HepG2 (cell line): Measurements from ENCODE around the gene GFPT1. TPM values are rescaled to one million over a fixed set of nuclear protein-coding genes. Genes with fewer than 3 reads are reported as not detected.

Experiments
- CREB3 ChIP-seq: sonication (generic); formaldehyde crosslinking; IDR thresholded peaks from 2 replicates; pipeline ENCODE4 v1.5.0; 2020; ENCODE audit warnings: missing genetic modification reagents
- FOXP4 ChIP-seq: sonication (generic); formaldehyde crosslinking; IDR thresholded peaks from 2 replicates; pipeline ENCODE4 v1.4.0; 2020; ENCODE audit warnings: missing genetic modification reagents
- HDAC1 ChIP-seq: sonication (generic); formaldehyde crosslinking; IDR thresholded peaks from 2 replicates; pipeline ENCODE4 v1.5.1; 2020; ENCODE audit warnings: mild to moderate bottlenecking, missing genetic modification reagents
- HNF1A ChIP-seq, 2 experiments: sonication (generic) in 1 of 2; formaldehyde crosslinking in 1 of 2; IDR thresholded peaks; 2 replicates each; pipeline versions ENCODE4 v1.4.0 to v1.6.1; 2016 to 2020; ENCODE audit warnings: borderline replicate concordance in 1 of 2, low read depth in 1 of 2, mild to moderate bottlenecking in 1 of 2, missing genetic modification reagents in 1 of 2
- HOXA9 ChIP-seq: sonication (generic); formaldehyde crosslinking; IDR thresholded peaks from 2 replicates; pipeline ENCODE4 v1.8.1; 2022; ENCODE audit warnings: missing genetic modification reagents, mild to moderate bottlenecking, moderate library complexity, borderline replicate concordance
- KDM1A ChIP-seq: IDR thresholded peaks from 2 replicates; pipeline ENCODE4 v1.6.1; 2016; ENCODE audit warnings: missing compliant biosample characterization
- NCOA5 ChIP-seq: sonication (generic); formaldehyde crosslinking; IDR thresholded peaks from 2 replicates; pipeline ENCODE4 v1.4.0; 2020; ENCODE audit warnings: missing genetic modification reagents
- PHB2 ChIP-seq: fragments of 450-650 bp; IDR thresholded peaks from 2 replicates; pipeline ENCODE4 v1.6.1; 2018; ENCODE audit not compliant: partially characterized antibody
- PTBP1 ChIP-seq: fragments of 200-400 bp; formaldehyde crosslinking; IDR thresholded peaks from 2 replicates; pipeline ENCODE4 v1.6.1; 2018; ENCODE audit warnings: low read length, low read depth; ENCODE audit not compliant: poor library complexity, severe bottlenecking
- SATB2 ChIP-seq: sonication (generic); formaldehyde crosslinking; IDR thresholded peaks from 2 replicates; pipeline ENCODE4 v1.5.0; 2020; ENCODE audit warnings: missing genetic modification reagents
- ZNF292 ChIP-seq: sonication (generic); formaldehyde crosslinking; IDR thresholded peaks from 2 replicates; pipeline ENCODE4 v1.8.1; 2022; ENCODE audit warnings: mild to moderate bottlenecking, low read depth, missing genetic modification reagents, borderline replicate concordance
- ZNF33B ChIP-seq: sonication (generic); formaldehyde crosslinking; IDR thresholded peaks from 2 replicates; pipeline ENCODE4 v1.5.1; 2020; ENCODE audit warnings: mild to moderate bottlenecking, missing genetic modification reagents
- ZNF343 ChIP-seq: sonication (generic); formaldehyde crosslinking; IDR thresholded peaks from 2 replicates; pipeline ENCODE4 v1.4.0; 2020; ENCODE audit warnings: mild to moderate bottlenecking, missing genetic modification reagents
- ZNF510 ChIP-seq: sonication (generic); formaldehyde crosslinking; IDR thresholded peaks from 2 replicates; pipeline ENCODE4 v1.4.0; 2020; ENCODE audit warnings: low read depth, mild to moderate bottlenecking, missing genetic modification reagents
- ZNF619 ChIP-seq: sonication (generic); formaldehyde crosslinking; IDR thresholded peaks from 2 replicates; pipeline ENCODE4 v1.4.0; 2020; ENCODE audit warnings: mild to moderate bottlenecking, missing genetic modification reagents
- ZNF766 ChIP-seq: sonication (generic); formaldehyde crosslinking; IDR thresholded peaks from 2 replicates; pipeline ENCODE4 v1.5.0; 2020; ENCODE audit warnings: missing genetic modification reagents, borderline replicate concordance
- ZNF776 ChIP-seq: sonication (generic); formaldehyde crosslinking; IDR thresholded peaks from 2 replicates; pipeline ENCODE4 v1.4.0; 2020; ENCODE audit warnings: mild to moderate bottlenecking, missing genetic modification reagents
- ZSCAN29 ChIP-seq: sonication (generic); formaldehyde crosslinking; conservative IDR thresholded peaks from 2 replicates; pipeline ENCODE4 v1.4.0; 2020; ENCODE audit warnings: mild to moderate bottlenecking, missing genetic modification reagents
- polyA plus RNA-seq, 8 experiments: library from polyadenylated mRNA; depleted of rRNA in 3 of 8; stranded (reverse) in 7 of 8; unstranded in 1 of 8; fragments of >200 nt; fragmentation: Illumina TruSeq in 4 of 8; extraction: Trizol in 4 of 8; gene quantifications; 2 replicates each; pipeline versions ENCODE4 v1.2.1 to v1.2.3, GENCODE V29; 2011 to 2016; ENCODE audit warnings: low read depth in 4 of 8, missing spikeins in 1 of 8, mixed read lengths in 1 of 8; ENCODE audit not compliant: insufficient read depth in 1 of 8
- total RNA-seq, 5 experiments: library from RNA; depleted of rRNA; stranded (reverse); fragments of >200 nt; fragmentation: Illumina TruSeq; extraction: Trizol; gene quantifications; 2 replicates each; pipeline ENCODE4 v1.2.3, GENCODE V29; 2016; ENCODE audit warnings: low read depth in 1 of 5
- TF ChIP-seq, protein P1 (sequence below): sonication (generic); formaldehyde crosslinking; IDR thresholded peaks from 2 replicates; pipeline ENCODE4 v1.4.0; 2020; ENCODE audit warnings: missing genetic modification reagents, borderline replicate concordance

The GFPT1 gene
- total and polyA plus RNA-seq, 2 of the 13 experiments (the other 11 are each of a cell fraction or from before 2014, with no cell fraction given) = 24.0 to 84.9 TPM

DNA sequence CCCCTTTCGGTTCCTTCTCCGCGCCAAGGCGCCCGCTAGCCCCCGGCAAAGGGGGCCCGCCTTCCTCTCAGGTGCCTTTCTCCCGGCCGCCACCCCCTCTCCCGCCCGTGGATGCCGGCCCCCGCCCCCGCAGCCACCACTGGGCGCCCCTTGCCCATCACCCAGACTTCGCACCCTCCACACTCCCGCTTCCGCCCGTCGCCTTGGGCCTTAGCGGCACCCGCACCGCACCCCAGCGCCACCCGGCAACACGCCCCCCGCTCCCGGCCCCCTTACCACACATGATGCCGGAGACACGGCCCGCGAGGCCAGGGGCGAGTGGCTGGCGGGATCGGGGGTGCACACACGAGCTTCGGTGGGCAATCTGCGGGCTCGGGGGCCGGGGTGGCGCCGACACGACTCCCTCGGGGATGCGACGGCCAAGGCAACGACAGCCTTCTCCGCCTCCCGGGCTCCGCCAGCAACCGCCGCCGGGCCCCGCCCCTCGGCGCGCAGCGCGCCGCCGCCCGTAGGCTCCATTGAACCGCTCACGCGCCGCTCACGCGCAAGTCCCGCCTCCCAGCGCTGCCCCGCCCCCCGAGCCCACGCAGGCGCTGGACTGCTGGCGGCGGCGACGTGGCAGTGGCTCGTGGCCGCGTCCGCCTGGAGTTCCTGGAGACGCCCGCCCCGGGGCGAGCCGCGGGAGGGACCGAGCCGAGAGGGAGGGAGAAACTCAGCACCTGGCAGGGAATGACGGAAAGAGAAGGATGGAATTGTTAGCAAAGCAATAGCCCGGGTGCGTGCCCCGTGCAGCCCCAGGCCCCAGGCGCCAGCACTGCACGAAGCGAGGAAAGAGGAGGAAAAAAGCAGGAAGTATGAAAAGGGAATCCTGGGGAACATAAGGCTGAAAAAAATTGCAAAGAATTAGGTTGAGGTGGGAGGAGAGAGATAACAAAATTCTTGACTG is at the start of gene GFPT1 (continued):
- TF ChIP-seq FOXP4 (CRISPR knock-in tag) (0 out of 2 replicates have a peak, but pooled peaks have one; percentile 2), ZNF343 (peak; percentile 95), PHB2 (no peak), PTBP1 (peak; percentile 70), ZSCAN29 (CRISPR knock-in tag) (peak; percentile 66; the same call in 1 of the 2 replicates), ZNF619 (CRISPR knock-in tag) (peak; percentile 9; the same call in 1 of the 2 replicates), ZNF766 (peak; percentile 63; the same call in 1 of the 2 replicates), SATB2 (CRISPR knock-in tag) (peak; percentile 18; the same call in 1 of the 2 replicates), KDM1A (0 out of 2 replicates have a peak, but pooled peaks have one; percentile 13), HDAC1 (CRISPR knock-in tag) (peak; percentile 95), NCOA5 (CRISPR knock-in tag) (no peak), CREB3 (no peak), ZNF33B (peak; percentile 95), ZNF510 (CRISPR knock-in tag) (peak; percentile 78), ZNF292 (CRISPR knock-in tag) (peak; percentile 13; the same call in 1 of the 2 replicates), HOXA9 (CRISPR knock-in tag) (peak; percentile 97), HNF1A (IDR thresholded peaks at IDR 0.05; ENCODE audit: low read depth) (no peak), HNF1A (CRISPR knock-in tag; IDR thresholded peaks at IDR 0.05; ENCODE audit: borderline replicate concordance) (peak; percentile 74), ZNF776 (CRISPR knock-in tag) (peak; percentile 96; the same call in 1 of the 2 replicates)
- TF ChIP-seq, protein P1, sequence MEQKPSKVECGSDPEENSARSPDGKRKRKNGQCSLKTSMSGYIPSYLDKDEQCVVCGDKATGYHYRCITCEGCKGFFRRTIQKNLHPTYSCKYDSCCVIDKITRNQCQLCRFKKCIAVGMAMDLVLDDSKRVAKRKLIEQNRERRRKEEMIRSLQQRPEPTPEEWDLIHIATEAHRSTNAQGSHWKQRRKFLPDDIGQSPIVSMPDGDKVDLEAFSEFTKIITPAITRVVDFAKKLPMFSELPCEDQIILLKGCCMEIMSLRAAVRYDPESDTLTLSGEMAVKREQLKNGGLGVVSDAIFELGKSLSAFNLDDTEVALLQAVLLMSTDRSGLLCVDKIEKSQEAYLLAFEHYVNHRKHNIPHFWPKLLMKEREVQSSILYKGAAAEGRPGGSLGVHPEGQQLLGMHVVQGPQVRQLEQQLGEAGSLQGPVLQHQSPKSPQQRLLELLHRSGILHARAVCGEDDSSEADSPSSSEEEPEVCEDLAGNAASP = peak; percentile 65; the same call in 1 of the 2 replicates
